ENCODE measurements around the gene FSHR. TPM values are rescaled to one million over a fixed set of nuclear protein-coding genes. Genes with fewer than 3 reads are reported as not detected.

FSHR gene
- total RNA-seq, 2 donors from 2014 or later, result not detected

DNA sequence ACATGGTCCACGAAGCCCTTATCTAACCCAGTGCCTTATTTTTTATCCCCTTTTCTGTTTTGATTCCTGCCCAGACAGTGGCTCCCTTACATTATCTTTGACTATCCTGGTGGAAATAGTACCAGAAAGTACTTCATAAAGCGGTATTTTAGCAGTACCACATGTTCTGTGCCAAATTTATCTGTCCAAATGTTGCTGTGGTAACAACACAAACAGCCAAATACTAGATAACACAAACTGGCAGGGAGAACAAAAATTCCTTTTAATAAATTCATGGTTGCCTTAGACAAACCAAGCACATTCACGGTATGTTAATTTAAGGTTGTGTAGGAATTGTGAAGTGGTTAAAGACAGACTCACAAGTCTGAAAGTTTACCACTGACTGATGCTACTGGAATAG is 210.9 kb downstream of the FSHR start:
- Mint-ChIP-seq H3K27ac (no peak overlapping the region), H3K4me1 (no peaks in the 10 kb centered on the region), H3K9me3 (no peaks in the 10 kb centered on the region), H3K4me3 (no peak overlapping the region), H3K36me3 (ENCODE audit: low read depth) (no peaks in the 10 kb centered on the region), H3K27me3 (no peaks in the 10 kb centered on the region)
- ATAC-seq (replicated peaks), result no peak

- peaks cover 4% of the 10 kb centered on the region for H3K27me3 Mint-ChIP-seq
- H3K9me3 Mint-ChIP-seq, result no peaks in the 10 kb centered on the region
- H3K27ac Mint-ChIP-seq, result no peak overlapping the region
- no peaks in the 10 kb centered on the region for H3K36me3 Mint-ChIP-seq (ENCODE audit: low read depth)
- ATAC-seq (replicated peaks), result no peak
- no peaks in the 10 kb centered on the region for H3K4me1 Mint-ChIP-seq
- no peak overlapping the region for H3K4me3 Mint-ChIP-seq
Observed at GRCh38 chr2:48941908-48942307, 212.4 kb downstream of the FSHR start.

DNA sequence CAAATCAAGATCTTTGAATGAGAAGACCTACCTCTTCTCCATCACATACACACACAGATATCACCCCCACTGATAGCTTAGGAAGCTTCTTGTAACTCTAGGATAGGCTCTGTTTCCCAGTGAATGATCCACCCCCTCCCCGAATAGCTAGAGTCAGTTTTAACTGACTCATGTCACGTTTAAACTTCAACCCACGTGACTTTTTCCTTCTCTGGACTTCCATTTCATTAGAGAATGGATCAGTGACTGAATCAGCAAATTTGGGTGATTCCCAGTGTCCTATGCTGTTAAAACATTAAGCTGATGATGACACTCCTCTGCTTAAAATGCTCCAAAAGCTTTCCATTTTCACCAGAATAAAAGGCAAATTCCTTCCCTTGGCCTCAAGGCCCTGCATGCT is 212.9 kb downstream of the FSHR start:
- H3K36me3 Mint-ChIP-seq (ENCODE audit: low read depth), result no peaks in the 10 kb centered on the region
- no peaks in the 10 kb centered on the region for H3K9me3 Mint-ChIP-seq
- H3K27ac Mint-ChIP-seq, result no peak overlapping the region
- ATAC-seq (replicated peaks), result no peak
- peaks cover 4% of the 10 kb centered on the region for H3K27me3 Mint-ChIP-seq
- H3K4me3 Mint-ChIP-seq, result no peak overlapping the region
- H3K4me1 Mint-ChIP-seq, result no peaks in the 10 kb centered on the region

DNA sequence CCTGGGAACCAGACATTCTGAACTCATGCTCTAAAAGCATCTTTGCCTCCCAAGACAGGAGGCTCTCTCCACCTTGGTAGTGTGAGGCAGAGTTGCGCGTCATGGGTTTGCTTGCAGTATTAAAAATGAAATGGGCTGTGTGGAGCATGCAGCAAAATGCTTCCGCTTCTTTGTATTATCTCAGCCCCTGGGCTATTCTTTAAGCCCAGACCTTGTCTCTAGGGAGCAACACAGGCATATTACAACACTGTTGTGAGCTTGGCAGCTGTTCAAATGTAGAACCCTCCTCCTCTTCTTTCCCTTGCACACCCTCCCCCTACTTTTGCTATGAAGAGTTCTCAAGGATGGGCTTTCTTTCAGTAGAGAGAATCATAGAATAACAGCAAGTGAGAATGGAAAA is 213.7 kb downstream of the FSHR start:
- ATAC-seq (replicated peaks), result no peak
- H3K27ac Mint-ChIP-seq, result no peak overlapping the region
- H3K4me1 Mint-ChIP-seq, result no peaks in the 10 kb centered on the region

GRCh38 chr2:48939232-48939631 is 215.1 kb downstream of the FSHR start:
- Mint-ChIP-seq H3K4me3 (no peak overlapping the region), H3K9me3 (no peaks in the 10 kb centered on the region), H3K4me1 (no peaks in the 10 kb centered on the region), H3K27me3 (peaks cover 4% of the 10 kb centered on the region), H3K36me3 (ENCODE audit: low read depth) (no peaks in the 10 kb centered on the region), H3K27ac (no peak overlapping the region)
- ATAC-seq (replicated peaks), result no peak

More for the DNA sequence above, 213.7 kb downstream of the FSHR start:
- Mint-ChIP-seq H3K27me3 (peaks cover 4% of the 10 kb centered on the region), H3K36me3 (ENCODE audit: low read depth) (no peaks in the 10 kb centered on the region), H3K4me3 (no peak overlapping the region), H3K9me3 (no peaks in the 10 kb centered on the region)

DNA sequence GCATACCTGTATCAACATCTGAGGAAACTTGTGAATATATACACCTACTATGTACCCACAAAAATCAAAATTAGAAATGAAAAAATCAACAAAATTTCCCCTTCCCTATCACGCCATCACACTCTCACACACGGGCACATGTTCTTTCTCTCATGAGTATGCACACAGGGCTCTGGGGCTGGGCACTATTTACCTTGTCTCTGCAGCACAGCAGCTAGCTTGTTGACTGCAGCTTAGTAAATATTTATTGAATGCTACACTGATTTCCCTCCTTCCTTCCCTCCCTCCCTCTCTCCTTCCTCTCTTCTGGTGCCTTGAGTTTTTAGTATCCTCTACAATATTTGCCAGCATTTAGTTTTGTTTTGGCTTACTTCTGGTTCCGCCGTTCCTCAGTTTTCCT is 216.1 kb downstream of the FSHR start:
- no peaks in the 10 kb centered on the region for H3K9me3 Mint-ChIP-seq
- ATAC-seq (replicated peaks), result no peak
- no peaks in the 10 kb centered on the region for H3K36me3 Mint-ChIP-seq (ENCODE audit: low read depth)
- peaks cover 4% of the 10 kb centered on the region for H3K27me3 Mint-ChIP-seq
- no peak overlapping the region for H3K27ac Mint-ChIP-seq
- H3K4me1 Mint-ChIP-seq, result no peaks in the 10 kb centered on the region
- H3K4me3 Mint-ChIP-seq, result no peak overlapping the region

- no peaks in the 10 kb centered on the region for H3K4me1 Mint-ChIP-seq
- peaks cover 4% of the 10 kb centered on the region for H3K27me3 Mint-ChIP-seq
- H3K9me3 Mint-ChIP-seq, result no peaks in the 10 kb centered on the region
- no peak for ATAC-seq (replicated peaks)
- no peak overlapping the region for H3K4me3 Mint-ChIP-seq
- H3K36me3 Mint-ChIP-seq (ENCODE audit: low read depth), result no peaks in the 10 kb centered on the region
- H3K27ac Mint-ChIP-seq, result no peak overlapping the region
Observed at GRCh38 chr2:48934807-48935206, 219.5 kb downstream of the FSHR start.

GRCh38 chr2:48933828-48934497 is 220.4 kb downstream of the FSHR start:
- Mint-ChIP-seq H3K4me1 (no peaks in the 10 kb centered on the region), H3K4me3 (no peak overlapping the region), H3K27ac (no peak overlapping the region), H3K36me3 (ENCODE audit: low read depth) (no peaks in the 10 kb centered on the region), H3K9me3 (no peaks in the 10 kb centered on the region), H3K27me3 (peaks cover 4% of the 10 kb centered on the region)
- no peak for ATAC-seq (replicated peaks)

DNA sequence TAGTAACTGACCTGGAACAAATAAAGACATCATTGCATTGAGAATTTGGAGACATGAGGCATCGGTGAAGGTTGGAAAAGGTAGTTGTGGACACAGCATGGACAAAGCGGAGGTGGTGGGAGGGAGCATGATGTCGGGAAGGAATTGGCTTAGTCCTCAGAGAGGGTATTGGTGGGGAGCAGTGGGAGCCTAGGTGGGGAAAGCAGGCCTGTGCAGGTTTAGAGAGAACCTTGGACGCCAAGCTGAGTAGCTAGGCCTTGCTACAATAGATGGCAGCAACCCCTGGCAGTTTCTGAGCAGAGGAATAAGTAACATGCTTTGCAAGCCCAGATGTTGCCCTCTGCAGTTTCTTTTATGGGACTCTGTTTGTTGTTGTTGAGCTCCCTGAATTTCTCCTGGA is 221.6 kb downstream of the FSHR start:
- no peak overlapping the region for H3K4me3 Mint-ChIP-seq
- no peaks in the 10 kb centered on the region for H3K4me1 Mint-ChIP-seq
- no peak for ATAC-seq (replicated peaks)
- H3K9me3 Mint-ChIP-seq, result no peaks in the 10 kb centered on the region
- no peak overlapping the region for H3K27ac Mint-ChIP-seq
- H3K36me3 Mint-ChIP-seq (ENCODE audit: low read depth), result no peaks in the 10 kb centered on the region
- H3K27me3 Mint-ChIP-seq, result peaks cover 4% of the 10 kb centered on the region

- Mint-ChIP-seq H3K4me1 (no peaks in the 10 kb centered on the region), H3K27ac (no peak overlapping the region), H3K9me3 (no peaks in the 10 kb centered on the region), H3K4me3 (no peak overlapping the region), H3K36me3 (ENCODE audit: low read depth) (no peaks in the 10 kb centered on the region), H3K27me3 (no peaks in the 10 kb centered on the region)
- ATAC-seq (replicated peaks), result no peak
Observed at GRCh38 chr2:48929571-48930301, 224.6 kb downstream of the FSHR start.

DNA sequence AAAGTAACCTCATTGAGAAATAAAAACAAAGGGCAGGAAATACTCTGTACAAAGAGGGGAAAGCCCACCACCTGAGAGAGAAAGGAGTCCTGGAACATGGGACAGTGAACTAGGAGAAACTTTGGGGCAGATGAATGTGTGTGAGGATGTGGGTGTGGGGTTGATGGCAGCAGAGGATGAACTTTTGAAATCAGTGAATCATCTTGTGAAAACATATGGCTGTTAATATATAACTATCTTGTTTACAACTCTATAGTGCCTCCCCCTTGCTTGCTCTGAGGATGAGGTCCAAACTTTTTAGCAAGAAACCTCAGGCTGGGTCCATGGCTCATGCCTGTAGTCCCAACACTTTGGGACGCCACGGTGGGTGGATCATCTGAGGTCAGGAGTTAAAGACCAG is 227.0 kb downstream of the FSHR start:
- Mint-ChIP-seq H3K36me3 (ENCODE audit: low read depth) (no peaks in the 10 kb centered on the region), H3K27me3 (no peaks in the 10 kb centered on the region), H3K4me3 (no peak overlapping the region), H3K9me3 (no peaks in the 10 kb centered on the region), H3K4me1 (no peaks in the 10 kb centered on the region), H3K27ac (no peak overlapping the region)
- ATAC-seq (replicated peaks), result no peak

- Mint-ChIP-seq H3K4me1 (no peaks in the 10 kb centered on the region), H3K9me3 (peaks cover 6% of the 10 kb centered on the region), H3K27ac (no peak overlapping the region), H3K4me3 (no peak overlapping the region), H3K36me3 (ENCODE audit: low read depth) (no peaks in the 10 kb centered on the region), H3K27me3 (peaks cover 4% of the 10 kb centered on the region)
- ATAC-seq (replicated peaks), result no peak
Observed at GRCh38 chr2:48915884-48916283, 238.4 kb downstream of the FSHR start.

DNA sequence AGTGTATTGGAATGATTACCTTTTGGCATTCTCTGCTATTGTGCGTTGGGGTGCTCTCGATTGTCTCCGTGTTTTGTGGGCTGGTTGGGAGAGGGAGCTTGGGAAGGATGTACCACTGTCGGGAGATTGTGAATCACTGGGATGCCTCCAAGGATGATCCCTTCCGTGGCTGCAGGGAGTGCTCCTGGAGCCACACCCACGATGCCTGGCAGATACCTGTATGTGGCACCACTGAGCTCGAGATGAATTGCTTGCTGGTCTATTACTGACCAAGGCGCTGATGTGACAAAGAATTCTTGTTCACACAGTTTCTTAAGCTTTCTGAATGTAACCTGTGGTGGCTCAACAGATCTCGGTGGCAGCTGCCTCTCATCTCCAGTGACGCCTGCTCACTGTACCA is 239.1 kb downstream of the FSHR start:
- Mint-ChIP-seq H3K27ac (no peak overlapping the region), H3K36me3 (ENCODE audit: low read depth) (no peaks in the 10 kb centered on the region), H3K9me3 (peaks cover 2% of the 10 kb centered on the region), H3K4me3 (no peak overlapping the region), H3K4me1 (no peaks in the 10 kb centered on the region), H3K27me3 (peaks cover 2% of the 10 kb centered on the region)
- ATAC-seq (replicated peaks), result no peak

GRCh38 chr2:48914477-48915089 is 239.7 kb downstream of the FSHR start:
- H3K4me3 Mint-ChIP-seq, result no peak overlapping the region
- no peak for ATAC-seq (replicated peaks)
- H3K4me1 Mint-ChIP-seq, result no peaks in the 10 kb centered on the region
- H3K27me3 Mint-ChIP-seq, result no peaks in the 10 kb centered on the region
- H3K27ac Mint-ChIP-seq, result no peak overlapping the region
- no peaks in the 10 kb centered on the region for H3K9me3 Mint-ChIP-seq
- no peaks in the 10 kb centered on the region for H3K36me3 Mint-ChIP-seq (ENCODE audit: low read depth)

All from activated T-helper 17 cell treated with anti-CD3 and anti-CD28 coated beads, Interleukin-2, amount 50 U/mL, for 72 hours (primary cell).